Upper lobe of left lung (tissue), 4 donors: ENCODE results near the gene HS6ST2.
"Not testable (repeated sequence)": the region's sequence is repeated elsewhere in the genome, so short reads cannot be mapped to it uniquely, and the experiment has no call there.

Experiments
- POLR2A ChIP-seq, 4 donors: fragments of 450-650 bp; IDR thresholded peaks; one replicate each; pipeline ENCODE4 v1.5.1; 2016 to 2017; ENCODE audit warnings: antibody characterized with exemption in 4 of 4, mild to moderate bottlenecking in 2 of 4
- TF ChIP-seq, protein P1 (sequence below), 6 experiments: fragments of 450-650 bp in 4 of 6; fragments of 200-600 bp in 2 of 6; sonication (generic) in 2 of 6; IDR thresholded peaks; one replicate each; pipeline ENCODE4 v1.5.1; 2016 to 2019; ENCODE audit warnings: antibody characterized with exemption in 6 of 6

GRCh38 chrX:132945055-132945599, 13.3 kb downstream of the HS6ST2 start:
- TF ChIP-seq, protein P1, sequence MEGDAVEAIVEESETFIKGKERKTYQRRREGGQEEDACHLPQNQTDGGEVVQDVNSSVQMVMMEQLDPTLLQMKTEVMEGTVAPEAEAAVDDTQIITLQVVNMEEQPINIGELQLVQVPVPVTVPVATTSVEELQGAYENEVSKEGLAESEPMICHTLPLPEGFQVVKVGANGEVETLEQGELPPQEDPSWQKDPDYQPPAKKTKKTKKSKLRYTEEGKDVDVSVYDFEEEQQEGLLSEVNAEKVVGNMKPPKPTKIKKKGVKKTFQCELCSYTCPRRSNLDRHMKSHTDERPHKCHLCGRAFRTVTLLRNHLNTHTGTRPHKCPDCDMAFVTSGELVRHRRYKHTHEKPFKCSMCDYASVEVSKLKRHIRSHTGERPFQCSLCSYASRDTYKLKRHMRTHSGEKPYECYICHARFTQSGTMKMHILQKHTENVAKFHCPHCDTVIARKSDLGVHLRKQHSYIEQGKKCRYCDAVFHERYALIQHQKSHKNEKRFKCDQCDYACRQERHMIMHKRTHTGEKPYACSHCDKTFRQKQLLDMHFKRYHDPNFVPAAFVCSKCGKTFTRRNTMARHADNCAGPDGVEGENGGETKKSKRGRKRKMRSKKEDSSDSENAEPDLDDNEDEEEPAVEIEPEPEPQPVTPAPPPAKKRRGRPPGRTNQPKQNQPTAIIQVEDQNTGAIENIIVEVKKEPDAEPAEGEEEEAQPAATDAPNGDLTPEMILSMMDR (IDR thresholded peaks at IDR 0.05), result not testable (repeated sequence)
- TF ChIP-seq POLR2A (IDR thresholded peaks at IDR 0.05), result not testable (repeated sequence)
